ENCODE results near the gene PTCRA.
A peak's percentile ranks its signal among the peaks of the same experiment; 100 is the strongest.
"Not testable (repeated sequence)": the region's sequence is repeated elsewhere in the genome, so short reads cannot be mapped to it uniquely, and the experiment has no call there.

PTCRA gene

DNA sequence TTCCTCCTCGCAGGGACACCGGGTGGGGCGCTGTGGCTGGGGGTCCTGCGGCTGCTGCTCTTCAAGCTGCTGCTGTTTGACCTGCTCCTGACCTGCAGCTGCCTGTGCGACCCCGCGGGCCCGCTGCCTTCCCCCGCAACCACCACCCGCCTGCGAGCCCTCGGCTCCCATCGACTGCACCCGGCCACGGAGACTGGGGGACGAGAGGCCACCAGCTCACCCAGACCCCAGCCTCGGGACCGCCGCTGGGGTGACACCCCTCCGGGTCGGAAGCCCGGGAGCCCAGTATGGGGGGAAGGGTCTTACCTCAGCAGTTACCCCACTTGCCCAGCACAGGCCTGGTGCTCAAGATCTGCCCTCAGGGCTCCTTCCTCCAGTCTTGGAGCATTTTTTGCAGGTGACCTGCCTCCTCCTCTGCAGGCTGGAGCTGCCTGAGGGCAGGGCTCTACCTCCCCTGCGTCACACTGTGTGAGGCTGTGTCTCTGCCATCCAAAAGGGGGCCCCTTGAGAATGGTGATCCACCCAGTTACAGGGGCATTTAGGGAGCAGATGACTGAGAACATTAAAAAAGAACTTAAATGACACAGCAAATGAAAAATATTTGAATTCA, 9.5 kb downstream of the PTCRA start:
- H3K36me3 Mint-ChIP-seq, result peaks cover 10% of the 10 kb centered on the region
- DNase-seq (ENCODE audit: low spot score in 2 of 2) (no peak), ATAC-seq (no peak)
- H3K4me3 Mint-ChIP-seq, result no peak overlapping the region
- peaks cover 15% of the 10 kb centered on the region for H3K4me1 Mint-ChIP-seq
- peak overlapping the region; percentile 74 for H3K27ac Mint-ChIP-seq
- no peaks in the 10 kb centered on the region for H3K9me3 Mint-ChIP-seq

DNA sequence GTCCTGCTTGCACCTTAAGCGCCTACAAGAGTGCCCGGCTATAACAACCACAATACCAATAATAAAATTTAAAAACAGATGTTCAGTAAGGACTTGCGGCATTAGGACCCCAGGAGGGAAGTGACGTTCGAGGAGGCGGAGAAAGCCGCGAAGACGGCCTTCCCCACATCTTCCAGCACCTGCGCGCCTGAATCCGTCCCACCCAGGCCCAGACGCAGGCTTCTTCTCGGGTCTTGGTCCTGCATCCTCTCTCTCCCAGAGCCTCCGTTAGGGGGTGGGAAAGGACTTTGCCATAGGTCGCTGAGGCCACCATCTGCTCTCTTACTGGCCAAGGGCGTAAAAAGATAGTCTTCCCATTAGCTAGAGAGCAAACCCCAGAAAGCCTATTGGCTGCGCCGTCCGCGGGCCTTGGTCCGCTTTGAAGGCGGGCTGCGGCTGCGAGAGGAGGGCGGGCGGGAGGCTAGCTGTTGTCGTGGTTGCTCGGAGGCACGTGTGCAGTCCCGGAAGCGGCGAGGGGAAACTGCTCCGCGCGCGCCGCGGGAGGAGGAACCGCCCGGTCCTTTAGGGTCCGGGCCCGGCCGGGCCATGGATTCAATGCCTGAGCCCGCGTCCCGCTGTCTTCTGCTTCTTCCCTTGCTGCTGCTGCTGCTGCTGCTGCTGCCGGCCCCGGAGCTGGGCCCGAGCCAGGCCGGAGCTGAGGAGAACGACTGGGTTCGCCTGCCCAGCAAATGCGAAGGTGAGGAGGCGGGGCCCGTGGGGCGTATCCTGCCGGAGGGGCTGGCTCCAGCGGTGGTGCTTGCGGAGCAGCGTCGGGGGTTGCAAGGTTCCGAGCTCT, 13.3 kb downstream of the PTCRA start, which contains the start of gene CNPY3:
TSS of gene CNPY3 (plus strand) at position 495 of the 835 bp plus-strand sequence. CDS start at position 586, 91 bp downstream.
- peak within 1 kb of the TSS; percentile 96 for H3K27ac Mint-ChIP-seq
- peak within 1 kb of the TSS; percentile 98 for H3K4me3 Mint-ChIP-seq
- peaks cover 45% of the 10 kb centered on the region for H3K4me1 Mint-ChIP-seq
- DNase-seq (ENCODE audit: low spot score in 2 of 2), result peak; percentile 73 to 94
- peaks cover 48% of the 10 kb centered on the region for H3K36me3 Mint-ChIP-seq
- H3K9me3 Mint-ChIP-seq, result no peaks in the 10 kb centered on the region
- ATAC-seq, result peak; percentile 91

DNA sequence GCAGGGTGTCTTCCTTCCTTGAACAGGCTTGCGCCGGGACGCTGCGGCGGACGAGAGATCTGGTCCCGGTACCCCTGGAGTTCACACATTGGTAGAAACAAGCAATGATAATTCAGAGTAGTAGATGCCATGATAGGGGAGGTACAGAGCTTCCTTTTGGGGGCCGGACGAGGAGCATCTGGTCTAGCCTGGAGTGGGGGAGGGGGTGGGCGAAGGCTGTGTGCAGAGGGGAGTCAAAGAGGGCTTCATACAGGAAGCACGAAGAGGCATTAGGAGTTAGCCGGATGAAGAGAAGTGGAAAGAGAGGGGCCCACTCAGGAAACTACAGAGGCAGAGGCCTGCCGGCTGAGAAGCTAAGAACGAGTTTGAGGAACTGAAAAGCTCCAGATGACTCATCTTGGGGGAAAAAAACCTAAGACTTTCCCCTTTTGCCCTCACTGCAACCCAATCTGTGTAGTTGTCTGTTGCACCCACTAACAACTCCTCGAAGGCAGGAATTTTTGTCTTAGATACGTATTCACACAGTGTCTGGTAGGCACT, 14.0 kb downstream of the PTCRA start:
- H3K36me3 Mint-ChIP-seq, result peaks cover 55% of the 10 kb centered on the region
- peak; percentile 38 to 81 for DNase-seq (ENCODE audit: low spot score in 2 of 2)
- no peaks in the 10 kb centered on the region for H3K9me3 Mint-ChIP-seq
- ATAC-seq, result peak; percentile 67
- H3K4me3 Mint-ChIP-seq, result peak overlapping the region; percentile 98
- H3K27ac Mint-ChIP-seq, result peak overlapping the region; percentile 96
- peaks cover 45% of the 10 kb centered on the region for H3K4me1 Mint-ChIP-seq

DNA sequence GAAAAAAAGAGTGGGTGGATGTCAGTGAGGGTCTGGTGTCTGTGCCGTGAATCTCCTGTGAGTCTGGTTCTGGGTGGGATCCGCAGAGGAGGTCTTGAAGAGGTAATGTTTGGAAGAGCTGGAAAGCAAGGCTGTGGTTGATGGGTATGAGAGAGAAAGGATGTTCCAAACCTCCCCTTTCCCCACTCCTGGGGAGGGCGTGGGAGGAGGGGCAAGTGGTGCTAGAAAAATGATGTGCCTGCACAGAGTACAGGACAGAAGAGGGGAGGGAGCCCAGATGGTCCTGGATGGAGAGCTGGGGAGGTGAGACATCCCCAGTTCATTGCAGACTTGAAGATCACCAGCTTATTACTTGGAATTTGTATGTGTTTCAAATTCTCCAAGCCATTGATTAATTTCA, 16.6 kb downstream of the PTCRA start:
- DNase-seq (ENCODE audit: low spot score in 2 of 2) (no peak), ATAC-seq (no peak)
- Mint-ChIP-seq H3K9me3 (no peaks in the 10 kb centered on the region), H3K27ac (peak overlapping the region; percentile 96), H3K4me3 (peak overlapping the region; percentile 98), H3K36me3 (peaks cover 80% of the 10 kb centered on the region), H3K4me1 (peaks cover 50% of the 10 kb centered on the region)

DNA sequence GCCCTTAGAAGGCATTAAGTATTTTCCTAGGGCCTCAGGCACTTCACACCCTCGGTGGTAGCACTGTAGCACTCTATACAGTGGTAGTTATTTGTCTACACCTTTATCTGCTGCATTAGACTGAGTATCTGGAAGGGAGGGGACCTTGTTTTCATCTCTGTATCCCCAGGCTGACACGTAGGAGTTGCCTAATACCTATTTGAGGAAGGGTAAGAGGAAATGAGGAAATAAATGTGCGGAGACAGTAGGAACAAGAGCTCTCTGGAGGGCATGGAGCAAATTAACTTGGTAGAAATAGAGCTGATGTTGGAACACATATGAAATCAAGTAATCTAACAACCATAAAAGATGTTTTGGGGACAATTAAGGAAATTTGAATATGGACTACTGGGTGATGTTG, 17.4 kb downstream of the PTCRA start:
- H3K4me1 Mint-ChIP-seq, result peaks cover 54% of the 10 kb centered on the region
- no peaks in the 10 kb centered on the region for H3K9me3 Mint-ChIP-seq
- no peak overlapping the region for H3K4me3 Mint-ChIP-seq
- no peak for DNase-seq (ENCODE audit: low spot score in 2 of 2)
- H3K27ac Mint-ChIP-seq, result peak overlapping the region; percentile 96
- no peak for ATAC-seq
- H3K36me3 Mint-ChIP-seq, result peaks cover 88% of the 10 kb centered on the region

DNA sequence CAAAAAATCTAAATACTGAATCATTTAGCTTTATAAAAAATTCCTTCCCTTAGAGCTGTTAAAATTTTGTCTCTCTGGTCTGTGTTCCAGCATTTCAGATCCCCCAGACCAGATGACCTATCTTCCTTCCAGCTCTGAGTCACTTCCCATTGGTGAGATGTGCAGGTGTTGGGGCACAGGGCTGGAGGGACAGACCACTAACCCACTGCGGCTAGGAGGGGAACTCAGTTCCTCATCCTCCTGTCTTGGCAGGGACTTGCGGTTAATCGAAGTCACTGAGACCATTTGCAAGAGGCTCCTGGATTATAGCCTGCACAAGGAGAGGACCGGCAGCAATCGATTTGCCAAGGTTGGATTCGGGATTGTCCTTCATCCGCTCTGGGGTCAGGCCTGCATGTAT, 19.5 kb downstream of the PTCRA start:
- no peak for DNase-seq (ENCODE audit: low spot score in 2 of 2)
- H3K27ac Mint-ChIP-seq, result no peak overlapping the region
- H3K9me3 Mint-ChIP-seq, result no peaks in the 10 kb centered on the region
- peaks cover 47% of the 10 kb centered on the region for H3K4me1 Mint-ChIP-seq
- H3K4me3 Mint-ChIP-seq, result no peak overlapping the region
- H3K36me3 Mint-ChIP-seq, result peaks cover 96% of the 10 kb centered on the region
- no peak for ATAC-seq

DNA sequence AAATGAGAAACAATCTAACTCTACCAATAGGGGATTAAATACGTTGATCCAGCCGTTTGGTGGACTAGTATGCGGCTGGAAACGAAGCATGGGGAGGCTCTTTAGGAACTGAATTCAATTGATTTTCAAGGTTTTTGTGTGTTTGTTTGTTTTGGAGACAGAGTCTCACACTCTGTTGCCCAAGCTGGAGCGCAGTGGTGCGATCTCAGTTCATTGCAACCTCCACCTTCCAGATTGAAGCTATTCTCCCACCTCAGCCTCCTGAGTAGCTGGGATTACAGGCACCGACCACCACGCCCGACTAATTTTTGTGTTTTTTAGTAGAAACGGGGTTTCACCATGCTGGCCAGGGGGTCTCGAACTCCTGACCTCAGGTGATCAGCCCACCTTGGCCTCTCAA, 20.5 kb downstream of the PTCRA start:
- H3K36me3 Mint-ChIP-seq, result peaks cover 96% of the 10 kb centered on the region
- DNase-seq (ENCODE audit: low spot score in 2 of 2) (no peak), ATAC-seq (no peak)
- peaks cover 37% of the 10 kb centered on the region for H3K4me1 Mint-ChIP-seq
- no peak overlapping the region for H3K4me3 Mint-ChIP-seq
- no peaks in the 10 kb centered on the region for H3K9me3 Mint-ChIP-seq
- peak overlapping the region; percentile 21 for H3K27ac Mint-ChIP-seq

DNA sequence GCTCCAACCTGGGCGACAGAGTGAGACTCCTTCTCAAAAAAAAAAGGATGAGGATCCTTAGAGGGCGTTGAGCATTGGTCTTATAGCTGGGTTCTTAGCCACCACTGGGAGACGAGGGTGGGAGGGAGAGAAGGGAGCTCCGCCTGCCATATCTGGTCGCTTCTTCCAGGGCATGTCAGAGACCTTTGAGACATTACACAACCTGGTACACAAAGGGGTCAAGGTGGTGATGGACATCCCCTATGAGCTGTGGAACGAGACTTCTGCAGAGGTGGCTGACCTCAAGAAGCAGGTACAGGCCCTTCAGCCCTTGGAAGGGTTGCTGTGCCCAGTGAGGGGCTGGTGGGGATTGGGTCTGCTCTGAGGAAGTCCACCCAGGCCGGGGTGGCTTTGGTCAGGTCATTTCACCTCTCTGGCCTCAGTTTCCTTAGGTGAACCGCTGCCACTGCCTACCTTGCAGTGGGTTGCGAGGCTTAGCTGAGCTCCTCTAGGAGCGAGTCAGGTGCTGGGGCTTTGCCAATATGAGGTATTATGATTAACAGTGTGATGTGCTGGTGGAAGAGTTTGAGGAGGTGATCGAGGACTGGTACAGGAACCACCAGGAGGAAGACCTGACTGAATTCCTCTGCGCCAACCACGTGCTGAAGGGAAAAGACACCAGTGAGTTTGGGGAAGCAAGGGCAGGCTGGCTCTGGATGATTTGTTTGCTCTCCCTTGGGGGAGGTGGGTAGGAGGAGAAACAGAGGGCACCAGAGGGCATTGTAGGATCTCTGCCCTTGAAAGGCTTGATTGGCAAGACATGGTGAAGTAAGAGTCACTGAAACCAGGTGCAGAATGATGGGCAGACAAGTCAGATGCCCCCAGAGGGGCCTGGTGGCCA, 21.9 kb downstream of the PTCRA start:
- ATAC-seq (no peak), DNase-seq (ENCODE audit: low spot score in 2 of 2) (no peak)
- Mint-ChIP-seq H3K9me3 (no peaks in the 10 kb centered on the region), H3K36me3 (peaks cover 85% of the 10 kb centered on the region), H3K27ac (peak overlapping the region; percentile 35), H3K4me3 (no peak overlapping the region), H3K4me1 (peaks cover 24% of the 10 kb centered on the region)

DNA sequence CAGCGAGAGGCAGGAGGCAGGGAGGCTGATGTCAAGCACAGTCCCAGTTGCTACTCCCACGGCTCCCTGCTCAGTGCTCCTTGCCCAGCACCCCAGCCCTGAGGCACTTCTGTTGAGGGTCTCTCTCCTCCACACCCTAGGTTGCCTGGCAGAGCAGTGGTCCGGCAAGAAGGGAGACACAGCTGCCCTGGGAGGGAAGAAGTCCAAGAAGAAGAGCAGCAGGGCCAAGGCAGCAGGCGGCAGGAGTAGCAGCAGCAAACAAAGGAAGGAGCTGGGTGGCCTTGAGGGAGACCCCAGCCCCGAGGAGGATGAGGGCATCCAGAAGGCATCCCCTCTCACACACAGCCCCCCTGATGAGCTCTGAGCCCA, 22.6 kb downstream of the PTCRA start:
- ATAC-seq (no peak), DNase-seq (ENCODE audit: low spot score in 2 of 2) (no peak)
- H3K27ac Mint-ChIP-seq, result peak overlapping the region; percentile 35
- peaks cover 18% of the 10 kb centered on the region for H3K4me1 Mint-ChIP-seq
- no peak overlapping the region for H3K4me3 Mint-ChIP-seq
- H3K36me3 Mint-ChIP-seq, result peaks cover 80% of the 10 kb centered on the region
- H3K9me3 Mint-ChIP-seq, result no peaks in the 10 kb centered on the region

DNA sequence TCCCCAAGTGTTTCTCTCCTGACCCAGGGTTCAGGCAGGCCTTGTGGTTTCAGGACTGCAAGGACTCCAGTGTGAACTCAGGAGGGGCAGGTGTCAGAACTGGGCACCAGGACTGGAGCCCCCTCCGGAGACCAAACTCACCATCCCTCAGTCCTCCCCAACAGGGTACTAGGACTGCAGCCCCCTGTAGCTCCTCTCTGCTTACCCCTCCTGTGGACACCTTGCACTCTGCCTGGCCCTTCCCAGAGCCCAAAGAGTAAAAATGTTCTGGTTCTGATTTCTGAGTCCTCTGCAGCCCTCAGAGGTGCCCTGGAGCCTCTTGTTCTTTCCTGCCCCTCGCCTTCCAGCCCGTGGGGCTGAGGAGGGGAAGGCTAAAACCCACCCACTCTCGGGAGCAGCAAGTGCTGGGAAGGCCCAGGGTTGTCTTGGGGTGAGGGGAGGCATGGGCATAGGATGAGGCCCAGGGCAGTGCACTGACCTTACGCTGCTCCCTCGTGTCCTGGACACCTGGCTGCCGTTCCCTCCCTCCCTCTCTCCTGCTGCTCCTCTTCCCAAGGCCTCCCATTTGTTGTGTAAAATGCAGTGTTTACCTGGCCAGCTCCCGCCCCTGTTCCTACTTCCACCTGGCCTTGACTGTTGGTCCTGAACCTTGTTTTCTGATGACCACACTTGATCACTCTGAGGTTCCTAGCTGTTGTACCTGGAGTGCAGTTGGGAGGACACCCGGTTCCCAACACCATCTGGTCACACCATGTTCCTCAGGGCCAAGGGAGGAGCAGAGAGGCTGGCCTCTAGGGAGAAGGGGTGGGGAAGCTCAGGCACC, 23.3 kb downstream of the PTCRA start:
- Mint-ChIP-seq H3K4me1 (peaks cover 17% of the 10 kb centered on the region), H3K36me3 (peaks cover 80% of the 10 kb centered on the region), H3K27ac (peak overlapping the region; percentile 54), H3K9me3 (no peaks in the 10 kb centered on the region), H3K4me3 (no peak overlapping the region)
- ATAC-seq (no peak), DNase-seq (ENCODE audit: low spot score in 2 of 2) (no peak)

DNA sequence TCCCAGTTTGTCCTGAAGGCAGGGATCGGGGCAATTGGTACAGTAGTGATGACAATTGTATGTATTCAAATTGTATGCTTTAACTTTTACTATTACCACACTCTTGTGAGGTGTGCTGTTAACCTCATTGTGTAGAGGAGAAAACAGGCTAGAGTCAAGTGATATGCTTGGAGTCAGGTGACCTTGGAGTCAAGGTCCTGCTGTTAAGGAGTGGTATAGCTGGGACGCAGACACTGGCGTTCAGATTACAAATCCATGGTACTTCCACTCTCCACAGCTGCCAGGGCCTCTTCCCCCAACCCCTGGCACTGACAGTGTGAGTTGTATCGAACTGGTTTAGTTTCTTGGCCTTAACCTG, 23.9 kb downstream of the PTCRA start:
- Mint-ChIP-seq H3K36me3 (peaks cover 79% of the 10 kb centered on the region), H3K9me3 (no peaks in the 10 kb centered on the region), H3K4me3 (no peak overlapping the region), H3K4me1 (peaks cover 17% of the 10 kb centered on the region), H3K27ac (peak overlapping the region; percentile 54)
- ATAC-seq (no peak), DNase-seq (ENCODE audit: low spot score in 2 of 2) (no peak)

DNA sequence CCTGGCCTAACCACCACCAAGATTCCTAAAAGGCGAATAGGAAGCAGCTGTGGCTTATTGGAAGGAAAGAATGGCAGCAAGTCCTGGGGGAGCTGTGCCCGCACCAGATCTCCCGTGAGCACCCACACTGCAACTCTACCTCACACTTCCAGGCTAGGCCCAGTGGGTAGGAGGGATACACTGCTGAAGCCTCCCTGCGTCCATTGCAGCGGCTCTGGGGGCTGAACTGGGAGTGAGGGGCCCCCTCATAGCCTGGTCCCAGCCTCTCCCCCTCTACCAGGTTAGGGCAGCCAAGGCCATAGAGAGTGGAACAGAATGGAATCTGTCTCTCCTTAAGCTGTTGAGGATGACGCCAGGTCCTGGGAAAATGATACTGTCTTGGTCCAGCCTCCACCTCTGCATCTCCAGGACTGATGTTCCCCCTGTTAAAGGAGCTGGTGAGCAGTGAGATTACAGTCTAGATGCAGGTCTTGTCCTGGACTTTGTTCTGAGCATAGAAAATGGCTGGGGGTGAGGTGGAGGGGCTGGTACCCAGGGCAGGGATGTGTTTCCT, 24.7 kb downstream of the PTCRA start:
- DNase-seq (ENCODE audit: low spot score in 2 of 2) (no peak), ATAC-seq (no peak)
- H3K36me3 Mint-ChIP-seq, result peaks cover 76% of the 10 kb centered on the region
- H3K27ac Mint-ChIP-seq, result peak overlapping the region; percentile 54
- no peak overlapping the region for H3K4me3 Mint-ChIP-seq
- no peaks in the 10 kb centered on the region for H3K9me3 Mint-ChIP-seq
- H3K4me1 Mint-ChIP-seq, result peaks cover 17% of the 10 kb centered on the region

DNA sequence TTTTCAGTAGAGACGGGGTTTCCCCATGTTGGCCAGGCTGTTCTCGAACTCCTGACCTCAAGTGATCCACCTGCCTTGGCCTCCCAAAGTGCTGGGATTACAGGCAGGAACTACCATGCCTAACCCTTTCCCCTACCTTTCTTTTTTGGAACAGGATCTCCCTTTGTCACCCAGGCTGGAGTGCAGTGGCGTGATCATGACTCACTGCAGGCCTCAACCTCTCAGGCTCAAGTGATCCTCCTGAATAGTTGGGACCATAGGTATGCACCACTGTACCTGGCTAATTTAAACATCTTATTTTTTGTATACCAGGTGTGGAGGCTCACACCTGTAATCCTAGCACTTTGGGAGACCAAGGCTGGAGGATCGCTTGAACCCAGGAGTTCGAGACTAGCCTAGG, 25.5 kb downstream of the PTCRA start:
- not testable (repeated sequence) for H3K4me3 Mint-ChIP-seq; H3K9me3 Mint-ChIP-seq; ATAC-seq; DNase-seq (ENCODE audit: low spot score in 2 of 2)
- Mint-ChIP-seq H3K36me3 (peaks cover 68% of the 10 kb centered on the region), H3K4me1 (peaks cover 17% of the 10 kb centered on the region), H3K27ac (peak overlapping the region; percentile 54)

DNA sequence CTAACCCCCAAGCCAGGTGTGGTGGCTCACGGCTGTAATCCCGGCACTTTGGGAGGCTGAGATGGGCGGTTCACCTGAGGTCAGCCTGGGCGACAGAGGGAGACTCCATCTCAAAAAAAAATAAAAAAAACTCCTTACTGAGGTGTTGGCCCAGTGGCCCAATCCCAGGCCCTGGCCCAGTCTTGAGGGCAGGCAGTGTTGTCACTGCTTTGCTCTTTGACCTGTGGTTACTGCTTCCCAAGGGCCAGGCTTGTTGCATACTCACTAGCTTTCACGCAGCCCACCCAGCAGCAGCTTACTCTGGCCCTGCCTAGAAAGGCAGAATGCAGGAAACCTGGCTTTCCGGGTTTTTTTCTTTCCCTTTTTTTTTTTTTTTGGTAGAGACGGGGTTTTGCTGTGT, 26.6 kb downstream of the PTCRA start:
- no peak for ATAC-seq
- no peaks in the 10 kb centered on the region for H3K9me3 Mint-ChIP-seq
- no peak overlapping the region for H3K4me3 Mint-ChIP-seq
- H3K36me3 Mint-ChIP-seq, result peaks cover 58% of the 10 kb centered on the region
- H3K4me1 Mint-ChIP-seq, result peaks cover 12% of the 10 kb centered on the region
- no peak overlapping the region for H3K27ac Mint-ChIP-seq
- DNase-seq (ENCODE audit: low spot score in 2 of 2), result no peak
